ENCODE measurements around the gene CELF3.
"Not testable (repeated sequence)": the region's sequence is repeated elsewhere in the genome, so short reads cannot be mapped to it uniquely, and the experiment has no call there.

Gene CELF3

DNA sequence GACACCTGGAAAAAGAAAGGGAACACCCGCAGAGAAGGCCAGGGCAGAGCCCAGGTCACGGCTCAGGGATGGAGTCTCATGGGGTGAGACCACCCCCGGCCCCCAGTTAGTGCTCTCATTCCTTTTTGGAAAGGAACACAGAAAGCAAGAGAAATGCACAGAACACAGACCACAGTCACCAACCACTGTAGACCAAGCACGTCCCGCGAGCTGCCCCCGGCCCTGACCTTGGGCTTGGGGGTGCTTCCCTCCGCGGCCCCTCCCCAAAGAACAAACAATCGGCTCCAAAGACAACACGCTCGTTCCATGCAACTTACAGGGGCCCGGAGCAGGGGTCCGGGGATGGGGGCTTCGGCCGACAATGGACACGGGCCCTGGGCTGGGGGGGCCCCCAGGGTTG is 12.8 kb downstream of the CELF3 start:
- no peak for DNase-seq (ENCODE audit: low read depth)

DNA sequence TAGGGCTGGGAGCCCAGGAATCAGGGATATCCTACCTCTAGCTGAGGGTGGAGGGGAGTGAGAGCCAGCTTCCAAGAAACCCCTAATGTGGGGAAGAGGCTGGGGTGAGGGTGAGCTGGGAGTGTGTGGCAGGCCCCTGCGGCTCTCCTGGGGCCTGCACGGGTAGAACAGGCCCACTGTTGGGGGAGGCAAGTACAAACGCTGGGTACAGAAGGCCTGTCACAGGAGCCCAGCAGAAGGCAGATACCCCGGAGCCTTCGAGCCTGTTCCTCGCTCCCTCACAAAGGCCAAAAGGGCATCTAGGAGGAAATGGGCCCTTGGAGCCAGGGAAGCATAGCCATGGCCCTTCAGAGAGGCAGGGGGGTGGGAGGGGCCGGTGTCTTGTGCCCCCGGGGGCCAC is 13.7 kb downstream of the CELF3 start:
- DNase-seq (ENCODE audit: low read depth) = no peak

DNA sequence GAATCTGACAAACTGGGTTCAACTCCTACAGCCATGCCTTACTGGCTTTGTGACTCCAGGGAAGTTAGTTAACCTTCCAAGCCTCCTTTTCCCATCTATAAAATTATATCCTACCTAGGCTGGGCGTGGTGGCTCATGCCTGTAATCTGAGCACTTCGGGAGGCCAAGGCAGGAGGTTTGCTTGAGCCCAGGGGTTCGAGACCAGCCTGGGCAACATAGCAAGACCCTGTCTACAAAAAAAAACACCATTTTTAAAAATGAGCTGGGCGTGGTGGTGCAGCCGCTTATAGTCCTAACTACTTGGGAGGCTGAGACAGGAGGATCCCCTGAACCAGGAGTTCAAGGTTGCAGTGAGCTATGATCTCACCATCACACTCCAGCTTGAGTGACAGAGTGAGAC is 15.1 kb downstream of the CELF3 start:
- DNase-seq (ENCODE audit: low read depth) = no peak

DNA sequence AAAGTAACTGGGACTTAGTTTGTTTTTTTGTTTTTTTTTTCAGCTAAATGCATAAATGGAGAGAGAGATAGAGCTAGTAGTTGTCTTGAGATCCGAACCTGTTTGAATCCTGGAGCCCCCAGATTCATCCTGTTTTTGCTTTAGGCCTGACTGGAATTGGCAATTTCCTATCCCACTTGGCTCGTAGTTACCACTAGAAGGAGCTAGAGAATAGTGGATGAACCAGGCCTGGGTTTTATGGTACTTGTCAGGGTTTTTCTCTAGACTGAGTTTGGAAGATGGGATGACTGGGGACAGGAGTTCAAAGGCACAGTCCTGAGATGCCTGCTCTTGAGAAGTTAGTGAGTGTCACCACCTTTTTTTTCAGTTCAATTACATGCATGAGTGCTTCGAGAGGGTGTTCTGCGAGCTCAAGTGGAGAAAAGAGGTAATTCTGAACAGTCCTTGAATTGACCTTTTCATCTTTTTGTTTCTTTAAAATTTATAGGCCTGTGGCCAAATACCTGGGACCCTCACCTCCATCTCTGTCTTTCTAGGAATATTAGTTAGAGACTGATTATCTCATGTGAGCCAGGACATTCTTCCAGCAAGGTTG is 23.4 kb downstream of the CELF3 start:
- peak; percentile 56 for DNase-seq (ENCODE audit: low read depth)

DNA sequence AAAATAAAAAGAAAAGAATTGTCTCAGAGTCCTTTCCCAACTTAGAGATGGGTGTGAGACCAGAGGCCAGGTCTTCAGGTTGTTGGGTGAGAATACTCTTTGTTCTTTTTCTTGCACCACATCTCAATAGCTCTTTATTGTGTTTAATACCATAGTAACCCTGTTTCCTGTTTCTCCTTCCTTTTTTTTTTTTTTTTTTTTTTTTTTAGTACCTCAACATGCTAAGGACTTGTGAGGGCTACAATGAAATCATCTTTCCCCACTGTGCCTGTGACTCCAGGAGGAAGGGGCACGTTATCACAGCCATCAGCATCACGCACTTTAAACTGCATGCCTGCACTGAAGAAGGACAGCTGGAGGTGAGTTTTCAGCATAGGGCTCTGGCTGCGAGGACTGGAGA is 24.4 kb downstream of the CELF3 start:
- DNase-seq (ENCODE audit: low read depth) = no peak

DNA sequence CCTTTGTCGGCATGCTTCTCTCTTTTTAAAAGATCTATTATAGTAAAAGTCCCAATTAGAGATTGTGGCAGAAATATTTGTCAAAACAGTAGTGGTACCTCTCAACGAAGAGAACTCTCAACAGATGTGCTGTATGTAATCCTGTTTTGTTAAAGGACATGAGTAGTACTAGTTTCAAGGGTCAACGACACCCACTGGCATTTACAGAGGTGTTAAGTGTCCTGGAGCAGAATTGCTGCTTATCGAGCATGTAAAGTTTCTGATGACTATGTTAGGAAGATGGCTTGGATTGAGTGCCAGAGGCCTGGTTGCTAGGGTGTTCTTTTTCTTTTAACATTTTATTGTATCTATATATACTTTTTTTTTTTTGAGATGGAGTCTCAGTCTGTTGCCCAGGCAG is 27.1 kb downstream of the CELF3 start:
- DNase-seq (ENCODE audit: low read depth) = no peak

DNA sequence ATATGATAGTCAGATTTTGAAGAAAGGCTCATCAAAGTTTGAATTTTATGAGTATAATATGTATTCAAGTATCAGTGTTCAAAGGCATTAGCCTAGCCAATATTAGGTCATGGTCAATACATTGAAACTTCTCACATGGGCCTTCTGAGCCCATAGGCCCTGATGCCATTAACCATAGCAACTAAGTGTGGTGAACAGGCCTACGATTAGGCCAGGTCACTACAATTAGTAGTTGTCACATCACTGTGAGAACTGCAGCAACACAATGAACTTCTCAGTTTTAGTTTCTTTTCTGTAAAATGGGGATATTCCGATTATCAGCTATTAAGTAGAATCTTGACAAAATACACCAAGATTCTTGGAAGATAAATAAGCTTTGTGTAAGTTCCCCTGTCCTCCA is 30.0 kb downstream of the CELF3 start:
- DNase-seq (ENCODE audit: low read depth) = no peak

DNA sequence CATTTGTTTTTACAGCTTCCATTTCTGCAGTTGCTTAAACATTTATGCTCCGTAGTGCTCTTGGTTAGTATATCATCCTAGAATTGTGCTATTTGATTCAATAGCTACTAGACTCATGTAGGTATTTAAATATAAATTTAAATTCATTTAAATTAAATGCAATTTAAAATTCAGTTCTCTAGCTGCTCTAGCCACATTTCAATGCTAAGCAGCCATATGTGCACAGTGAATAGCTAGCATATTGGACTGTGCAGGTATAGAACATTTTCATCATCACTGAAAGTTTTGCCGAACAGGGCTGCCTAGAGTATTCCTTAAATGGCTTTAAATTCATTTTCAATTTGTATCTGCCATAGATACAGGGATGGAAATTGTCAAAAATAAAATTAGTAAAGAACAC is 32.5 kb downstream of the CELF3 start:
- DNase-seq (ENCODE audit: low read depth) = no peak

DNA sequence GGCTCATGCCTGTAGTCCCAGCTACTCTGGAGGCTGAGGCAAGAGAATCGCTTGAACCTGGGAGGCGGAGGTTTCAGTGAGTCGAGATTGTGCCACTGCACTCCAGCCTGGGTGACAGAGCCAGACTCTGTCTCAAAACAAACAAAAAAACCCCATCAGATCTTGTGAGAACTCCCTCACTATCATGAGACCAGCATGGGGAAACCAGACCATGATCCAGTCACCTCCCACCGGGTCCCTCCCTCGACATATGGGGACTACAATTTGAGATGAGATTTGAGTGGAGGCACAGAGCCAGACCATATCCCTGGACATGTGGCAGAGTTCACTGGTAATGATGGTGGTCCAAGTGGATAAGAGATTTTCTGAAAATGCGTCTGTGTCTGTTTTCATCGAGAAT is 33.7 kb downstream of the CELF3 start:
- not testable (repeated sequence) for DNase-seq (ENCODE audit: low read depth)

DNA sequence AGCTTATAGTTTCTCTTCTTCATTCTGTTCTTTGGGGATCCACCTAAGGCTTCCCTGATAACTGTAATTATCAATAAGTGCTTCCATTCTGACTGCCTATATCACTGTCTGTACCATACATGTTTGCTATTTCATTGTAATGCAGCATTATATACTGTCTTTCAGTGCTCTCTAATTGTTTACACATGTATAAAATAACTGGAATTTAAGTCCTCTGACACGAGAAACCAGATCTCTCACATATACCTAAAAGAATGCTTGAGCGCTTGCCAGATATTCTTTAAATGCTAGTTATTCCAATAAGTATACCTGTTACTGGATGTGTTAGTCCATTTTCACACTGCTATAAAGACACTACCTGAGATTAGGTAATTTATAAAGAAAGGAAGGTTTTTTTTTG is 34.7 kb downstream of the CELF3 start:
- DNase-seq (ENCODE audit: low read depth) = peak; percentile 33

DNA sequence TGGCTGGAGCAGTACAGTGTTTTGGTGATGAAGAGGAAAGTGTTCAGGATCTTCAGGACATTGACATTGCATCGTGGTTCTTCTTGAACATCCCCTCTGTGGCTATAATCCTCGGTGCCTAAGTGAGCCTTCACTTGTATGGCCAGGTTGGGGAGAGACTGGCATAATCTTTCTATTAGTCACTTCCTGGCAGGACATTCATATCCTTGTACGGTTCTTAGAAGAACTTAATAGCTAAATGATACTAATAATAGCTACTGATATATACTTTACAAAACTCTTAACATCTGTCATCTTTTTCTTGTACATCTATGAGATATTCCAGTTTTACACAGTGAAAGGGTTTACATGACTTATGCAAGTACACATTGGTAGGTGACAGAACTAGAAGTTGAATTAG is 35.8 kb downstream of the CELF3 start:
- peak; percentile 94 for DNase-seq (ENCODE audit: low read depth)

DNA sequence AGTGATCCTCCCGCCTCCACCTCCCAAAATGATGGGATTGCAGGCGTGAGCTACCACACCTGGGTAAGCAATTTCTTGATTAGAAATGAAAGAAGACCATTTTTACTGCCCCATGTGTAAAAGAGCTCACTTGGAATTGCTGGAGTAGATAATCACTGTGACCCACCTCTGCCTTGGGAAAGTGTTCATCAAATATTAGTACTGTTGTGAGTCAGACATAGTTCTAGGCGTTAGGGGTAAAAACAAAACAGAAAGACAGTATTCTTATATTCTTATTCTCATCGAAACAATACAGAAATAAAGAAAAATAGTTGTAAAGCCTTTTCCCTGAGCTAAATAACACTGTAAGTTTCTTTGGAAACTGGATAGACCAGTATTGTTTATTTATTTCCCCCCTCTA is 36.2 kb downstream of the CELF3 start:
- DNase-seq (ENCODE audit: low read depth) = peak; percentile 58

DNA sequence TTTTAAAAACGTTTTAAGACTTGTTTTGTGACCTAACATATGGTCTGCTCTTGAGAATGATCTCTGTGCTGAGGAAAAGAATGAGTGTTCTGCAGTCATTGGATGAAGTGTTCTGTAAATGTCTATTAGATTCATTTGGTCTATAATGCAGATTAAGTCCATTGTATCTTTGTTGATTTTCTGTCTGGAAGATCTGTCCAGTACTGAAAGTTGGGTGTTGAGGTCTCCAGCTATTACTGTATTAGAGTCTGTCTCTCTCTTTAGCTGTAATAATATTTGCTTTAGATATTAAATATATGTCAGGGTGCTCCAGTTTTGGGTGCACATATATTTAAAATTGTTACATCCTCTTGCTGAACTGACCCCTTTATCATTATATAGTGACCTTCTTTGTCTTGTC is 43.2 kb downstream of the CELF3 start:
- DNase-seq (ENCODE audit: low read depth) = no peak

DNA sequence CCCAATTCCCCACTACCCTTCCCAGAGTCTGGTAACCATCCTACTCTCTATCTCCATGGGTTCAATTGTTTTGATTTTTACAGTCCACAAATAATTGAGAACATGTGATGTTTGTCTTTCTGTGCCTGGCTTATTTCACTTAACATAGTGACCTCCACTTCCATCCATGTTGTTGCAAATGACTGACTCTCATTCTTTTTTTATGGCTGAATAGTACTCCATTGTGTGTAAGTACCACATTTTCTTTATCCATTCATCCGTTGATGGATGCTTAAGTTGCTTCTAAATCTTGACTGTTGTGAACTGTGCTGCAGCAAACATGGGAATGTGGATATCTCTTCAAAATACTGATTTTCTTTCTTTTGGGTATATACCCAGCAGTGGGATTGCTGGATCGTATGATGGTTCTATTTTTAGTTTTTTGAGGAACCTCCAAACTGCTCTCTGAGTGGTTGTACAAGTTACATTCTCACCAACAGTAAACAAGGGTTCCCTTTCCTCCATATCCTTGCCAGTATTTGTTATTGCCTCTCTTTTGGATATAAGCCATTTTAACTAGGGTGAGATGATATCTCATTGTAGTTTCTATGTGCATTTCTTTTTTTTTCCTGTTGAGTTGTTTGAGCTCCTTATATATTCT is 46.4 kb downstream of the CELF3 start:
- not testable (repeated sequence) for DNase-seq (ENCODE audit: low read depth)

DNA sequence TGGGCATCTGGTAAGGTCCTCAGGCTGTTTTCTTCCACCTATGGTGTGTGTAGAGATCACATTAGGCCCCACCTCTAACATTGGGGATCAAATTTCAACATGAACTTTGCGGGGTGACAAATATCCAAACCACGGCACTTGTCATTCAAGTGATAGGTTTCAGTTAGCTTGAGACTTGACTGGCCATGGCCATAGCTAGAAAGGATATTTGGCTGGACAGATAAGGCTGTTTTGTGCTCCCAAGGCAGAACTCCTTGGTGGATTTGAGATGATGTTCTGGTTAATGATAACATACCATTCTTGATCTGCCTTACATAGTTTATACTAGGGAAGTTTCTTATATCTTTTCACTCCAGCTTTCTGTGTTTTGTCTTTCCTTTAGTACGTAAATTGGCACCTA is 48.5 kb downstream of the CELF3 start:
- DNase-seq (ENCODE audit: low read depth) = no peak

DNA sequence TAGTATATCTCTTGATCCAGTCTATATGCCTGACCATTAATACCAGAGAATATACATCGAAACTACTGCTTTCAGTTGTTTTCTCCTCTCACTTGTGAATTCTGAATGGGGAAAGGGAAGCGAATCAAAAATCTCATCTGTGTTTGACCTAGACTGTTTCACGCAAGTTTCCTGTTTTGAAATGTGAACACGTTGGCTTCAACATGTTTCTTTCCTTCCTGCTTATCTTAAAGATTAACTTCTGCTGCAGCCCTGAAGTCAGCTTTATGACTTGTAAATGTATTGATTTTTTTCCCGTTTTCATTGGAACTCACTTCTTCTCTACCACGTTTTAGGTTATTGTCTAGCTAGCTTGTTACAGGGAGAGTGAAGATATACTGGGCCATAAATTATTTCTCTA is 54.9 kb downstream of the CELF3 start:
- no peak for DNase-seq (ENCODE audit: low read depth)

DNA sequence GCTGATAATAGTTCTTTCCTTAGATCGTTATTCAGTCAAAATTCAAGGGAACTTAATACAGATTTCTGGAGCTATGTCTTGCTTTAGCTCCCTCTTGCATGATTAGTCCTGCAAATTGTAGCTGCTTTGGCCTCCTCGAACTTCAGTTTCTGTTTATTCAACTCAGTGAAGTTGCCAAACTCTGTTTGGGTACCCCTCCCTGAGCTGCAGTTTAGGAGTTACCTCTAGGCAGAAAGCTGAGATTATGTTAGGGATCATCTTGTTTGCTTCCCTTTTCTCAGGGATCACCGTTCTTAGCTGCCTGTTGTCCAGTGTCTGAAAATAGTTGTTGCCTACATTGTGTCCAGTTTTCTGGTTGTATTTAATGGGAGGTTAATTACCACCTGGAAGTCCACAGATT is 61.2 kb downstream of the CELF3 start:
- DNase-seq (ENCODE audit: low read depth) = no peak

DNA sequence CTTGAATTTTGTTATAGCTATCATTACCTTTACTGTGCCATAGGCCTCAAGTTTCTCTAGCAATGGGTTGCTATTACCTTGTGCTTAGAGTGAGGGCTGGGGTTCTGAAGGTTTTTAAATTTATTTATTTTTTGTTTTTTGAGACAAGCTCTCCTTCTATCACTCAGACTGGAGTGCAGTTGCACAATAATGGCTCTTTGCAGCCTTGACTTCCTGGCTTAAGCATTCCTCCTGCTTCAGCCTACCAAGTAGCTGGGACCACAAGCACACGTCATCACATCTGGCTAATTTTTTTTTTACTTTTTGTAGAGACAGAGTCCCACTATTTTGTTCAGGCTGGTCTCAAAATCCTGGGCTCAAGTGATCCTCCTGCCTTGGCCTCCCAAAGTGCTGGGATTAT is 63.2 kb downstream of the CELF3 start:
- peak; percentile 61 for DNase-seq (ENCODE audit: low read depth)
